Hematopoietic multipotent progenitor cell treated with erythropoietin and hydrocortisone succinate and interleukin-3 and kit ligand, for 15 days (in vitro differentiated cells): ENCODE results near the gene CA5B.
"Not testable (repeated sequence)": the region's sequence is repeated elsewhere in the genome, so short reads cannot be mapped to it uniquely, and the experiment has no call there.

Experiments
- DNase-seq: peaks from one replicate; pipeline ENCODE4 v3.0.0-alpha.2; 2015; ENCODE audit warnings: low spot score

The CA5B gene

GRCh38 chrX:15748841-15749240 lies 10.8 kb downstream of the CA5B start:
- DNase-seq: no peak

GRCh38 chrX:15749642-15750610 lies 11.9 kb downstream of the CA5B start:
- DNase-seq: no peak

GRCh38 chrX:15750611-15751154 lies 12.6 kb downstream of the CA5B start:
- DNase-seq: no peak

- no peak for DNase-seq
Measured at GRCh38 chrX:15751155-15751819, 13.2 kb downstream of the CA5B start.

GRCh38 chrX:15755091-15755490 lies 17.0 kb downstream of the CA5B start:
- DNase-seq: no peak

- DNase-seq: no peak
Measured at GRCh38 chrX:15758140-15758539, 20.1 kb downstream of the CA5B start.

- DNase-seq: not testable (repeated sequence)
Measured at GRCh38 chrX:15759886-15760285, 21.8 kb downstream of the CA5B start.

GRCh38 chrX:15761564-15762191 lies 23.6 kb downstream of the CA5B start:
- peak; percentile 39 for DNase-seq

- no peak for DNase-seq
Measured at GRCh38 chrX:15769300-15769954, 31.4 kb downstream of the CA5B start.

GRCh38 chrX:15781961-15782699 lies 44.1 kb downstream of the CA5B start:
- DNase-seq: no peak

GRCh38 chrX:15785176-15785750 lies 47.2 kb downstream of the CA5B start:
- no peak for DNase-seq

GRCh38 chrX:15786915-15787314 lies 48.8 kb downstream of the CA5B start:
- DNase-seq: no peak

GRCh38 chrX:15789979-15790768 lies 52.1 kb downstream of the CA5B start, which contains the start of gene ZRSR2:
Gene ZRSR2 (plus strand): TSS chrX:15790484. CDS start chrX:15790496, 12 bp downstream.
- DNase-seq: peak; percentile 77

- DNase-seq: peak; percentile 2
Measured at GRCh38 chrX:15790769-15791290, 52.8 kb downstream of the CA5B start.

- no peak for DNase-seq
Measured at GRCh38 chrX:15797707-15798106, 59.6 kb downstream of the CA5B start.

GRCh38 chrX:15804563-15804962 lies 66.5 kb downstream of the CA5B start:
- no peak for DNase-seq

- no peak for DNase-seq
Measured at GRCh38 chrX:15808254-15808653, 70.2 kb downstream of the CA5B start.

- DNase-seq: no peak
Measured at GRCh38 chrX:15812192-15812938, 74.3 kb downstream of the CA5B start.

- DNase-seq: no peak
Measured at GRCh38 chrX:15813416-15813815, 75.3 kb downstream of the CA5B start.
